NCI-H128 (cell line): ENCODE data around the gene ADAMTS13.

Source experiments
- DNase-seq: peaks from one replicate; lab custom pipeline; 2025; ENCODE audit not compliant: unreplicated experiment; lab: John Stamatoyannopoulos, UW

The ADAMTS13 gene

DNA sequence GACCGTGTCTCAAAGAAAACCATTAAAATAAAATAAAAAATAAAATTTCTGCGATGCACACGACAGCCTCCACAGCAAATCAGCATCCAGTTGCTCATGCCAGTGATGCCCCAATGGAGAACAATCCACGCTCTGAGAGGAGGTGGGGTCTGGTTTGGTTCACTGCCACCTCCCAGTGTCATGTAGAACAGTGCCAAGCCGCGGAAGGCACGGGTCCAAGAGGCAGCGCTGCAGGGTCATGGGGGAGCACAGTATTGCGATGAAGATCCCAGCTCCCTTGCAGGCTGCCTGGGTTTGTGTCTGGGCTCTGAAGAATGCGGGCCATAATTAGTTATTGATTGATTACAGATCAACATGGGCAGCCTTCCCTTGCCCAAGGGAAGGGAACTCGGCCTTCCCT is 31.5 kb downstream of the ADAMTS13 start:
- no peak for DNase-seq

DNA sequence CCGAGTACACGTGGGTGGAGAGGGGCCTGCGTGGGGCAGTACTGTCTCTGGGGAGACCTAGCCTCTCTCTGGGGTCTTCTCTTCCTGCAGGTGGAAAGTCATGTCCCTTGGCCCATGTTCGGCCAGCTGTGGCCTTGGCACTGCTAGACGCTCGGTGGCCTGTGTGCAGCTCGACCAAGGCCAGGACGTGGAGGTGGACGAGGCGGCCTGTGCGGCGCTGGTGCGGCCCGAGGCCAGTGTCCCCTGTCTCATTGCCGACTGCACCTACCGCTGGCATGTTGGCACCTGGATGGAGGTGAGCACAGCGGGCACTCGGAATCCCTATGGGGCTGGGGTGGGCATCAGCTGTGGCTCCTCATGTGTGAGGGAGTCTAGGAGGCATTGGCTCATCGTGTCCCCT is 32.2 kb downstream of the ADAMTS13 start:
- no peak for DNase-seq

DNA sequence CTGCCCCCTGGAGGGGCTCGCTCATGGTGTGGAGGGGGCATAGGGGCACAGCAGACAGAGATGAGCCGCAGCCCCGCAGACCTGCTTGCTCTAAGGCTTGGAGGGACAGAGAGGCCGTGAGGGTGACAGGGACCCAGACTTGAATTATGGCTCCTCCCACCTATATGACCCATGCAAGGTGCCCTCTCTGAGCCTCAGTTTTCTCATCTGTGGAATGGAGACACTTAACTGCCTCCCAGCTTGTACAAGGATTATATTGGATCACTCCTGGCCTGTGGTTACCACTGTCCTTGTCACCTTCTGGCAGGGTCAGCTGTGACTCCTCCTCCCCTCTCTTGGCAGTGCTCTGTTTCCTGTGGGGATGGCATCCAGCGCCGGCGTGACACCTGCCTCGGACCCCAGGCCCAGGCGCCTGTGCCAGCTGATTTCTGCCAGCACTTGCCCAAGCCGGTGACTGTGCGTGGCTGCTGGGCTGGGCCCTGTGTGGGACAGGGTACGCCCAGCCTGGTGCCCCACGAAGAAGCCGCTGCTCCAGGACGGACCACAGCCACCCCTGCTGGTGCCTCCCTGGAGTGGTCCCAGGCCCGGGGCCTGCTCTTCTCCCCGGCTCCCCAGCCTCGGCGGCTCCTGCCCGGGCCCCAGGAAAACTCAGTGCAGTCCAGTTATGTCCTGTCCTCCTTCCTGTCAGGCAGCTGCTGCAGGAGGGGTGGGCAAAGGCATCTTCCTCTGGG is 32.9 kb downstream of the ADAMTS13 start:
- DNase-seq: no peak

DNA sequence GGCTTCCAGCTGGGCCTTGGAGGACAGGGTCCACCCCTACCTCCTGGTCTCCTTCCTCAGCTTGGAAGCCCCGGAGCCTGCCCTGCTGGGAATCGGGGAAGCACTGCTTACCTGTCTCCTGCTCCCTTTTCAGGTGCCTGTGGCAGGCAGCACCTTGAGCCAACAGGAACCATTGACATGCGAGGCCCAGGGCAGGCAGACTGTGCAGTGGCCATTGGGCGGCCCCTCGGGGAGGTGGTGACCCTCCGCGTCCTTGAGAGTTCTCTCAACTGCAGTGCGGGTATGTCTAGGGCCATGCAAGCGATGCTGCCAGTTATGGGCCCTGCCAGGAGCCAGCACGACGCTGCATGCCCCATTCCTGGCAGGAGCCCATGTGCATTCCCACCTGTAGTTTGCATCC is 33.8 kb downstream of the ADAMTS13 start:
- no peak for DNase-seq

DNA sequence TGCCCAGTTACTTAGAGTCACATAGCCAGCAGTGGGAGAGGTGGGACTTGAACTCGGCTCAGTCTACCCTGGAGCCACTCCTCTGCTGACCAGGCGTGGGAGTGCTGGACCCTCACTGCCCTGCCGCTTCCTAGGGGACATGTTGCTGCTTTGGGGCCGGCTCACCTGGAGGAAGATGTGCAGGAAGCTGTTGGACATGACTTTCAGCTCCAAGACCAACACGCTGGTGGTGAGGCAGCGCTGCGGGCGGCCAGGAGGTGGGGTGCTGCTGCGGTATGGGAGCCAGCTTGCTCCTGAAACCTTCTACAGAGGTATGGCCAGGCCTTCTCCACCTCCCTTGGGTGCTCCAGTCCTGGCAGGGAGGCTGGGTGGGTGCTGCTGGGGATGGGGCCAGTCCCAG is 34.2 kb downstream of the ADAMTS13 start:
- no peak for DNase-seq

DNA sequence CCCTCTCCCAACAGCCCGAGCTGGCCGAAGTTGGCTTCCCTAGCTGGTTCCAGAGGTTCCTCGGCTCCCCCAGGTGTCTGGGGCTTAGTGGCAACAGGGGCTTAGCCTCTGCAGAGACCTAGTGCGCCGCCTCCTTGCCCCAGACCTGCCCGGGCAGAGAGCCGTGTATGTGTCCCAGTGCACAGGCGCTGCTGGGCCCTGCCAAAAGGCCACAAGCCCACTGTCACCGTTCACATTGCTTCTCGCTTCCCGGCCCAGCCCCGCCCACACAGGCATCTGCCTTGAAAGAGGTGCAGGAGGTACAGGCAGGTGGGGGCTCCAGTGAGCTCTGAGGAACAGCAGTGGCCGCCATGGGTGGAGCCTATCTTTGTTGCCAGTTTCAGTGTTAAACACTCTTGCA is 35.1 kb downstream of the ADAMTS13 start:
- DNase-seq: no peak

DNA sequence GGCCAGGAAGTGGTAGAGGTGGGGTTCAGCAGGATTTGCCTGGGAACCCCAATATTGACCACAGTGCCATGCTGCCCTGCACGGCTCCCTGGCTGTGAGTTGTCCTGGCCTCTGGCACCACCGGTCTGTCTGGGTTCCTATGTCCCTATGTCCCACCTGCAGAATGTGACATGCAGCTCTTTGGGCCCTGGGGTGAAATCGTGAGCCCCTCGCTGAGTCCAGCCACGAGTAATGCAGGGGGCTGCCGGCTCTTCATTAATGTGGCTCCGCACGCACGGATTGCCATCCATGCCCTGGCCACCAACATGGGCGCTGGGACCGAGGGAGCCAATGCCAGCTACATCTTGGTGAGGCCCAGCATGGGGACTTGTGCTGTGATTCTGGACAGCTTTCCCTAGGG is 35.6 kb downstream of the ADAMTS13 start:
- no peak for DNase-seq

DNA sequence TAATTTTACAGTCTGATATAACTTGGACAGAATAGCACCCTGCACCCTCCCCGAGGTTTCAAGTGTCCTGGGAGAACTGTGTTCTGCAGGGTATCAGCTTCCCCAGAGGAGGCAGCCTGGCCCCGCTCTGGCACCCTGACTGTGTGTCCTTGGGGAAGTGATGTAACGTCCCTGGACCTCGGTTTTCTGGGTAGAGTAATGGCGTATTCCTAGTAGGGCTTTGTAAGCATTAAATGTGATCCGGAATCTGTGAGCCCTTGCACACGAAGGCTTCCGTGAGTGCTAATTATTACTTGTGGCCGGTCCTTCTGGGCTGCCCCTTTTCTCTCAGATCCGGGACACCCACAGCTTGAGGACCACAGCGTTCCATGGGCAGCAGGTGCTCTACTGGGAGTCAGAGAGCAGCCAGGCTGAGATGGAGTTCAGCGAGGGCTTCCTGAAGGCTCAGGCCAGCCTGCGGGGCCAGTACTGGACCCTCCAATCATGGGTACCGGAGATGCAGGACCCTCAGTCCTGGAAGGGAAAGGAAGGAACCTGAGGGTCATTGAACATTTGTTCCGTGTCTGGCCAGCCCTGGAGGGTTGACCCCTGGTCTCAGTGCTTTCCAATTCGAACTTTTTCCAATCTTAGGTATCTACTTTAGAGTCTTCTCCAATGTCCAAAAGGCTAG is 36.6 kb downstream of the ADAMTS13 start:
- DNase-seq: no peak

DNA sequence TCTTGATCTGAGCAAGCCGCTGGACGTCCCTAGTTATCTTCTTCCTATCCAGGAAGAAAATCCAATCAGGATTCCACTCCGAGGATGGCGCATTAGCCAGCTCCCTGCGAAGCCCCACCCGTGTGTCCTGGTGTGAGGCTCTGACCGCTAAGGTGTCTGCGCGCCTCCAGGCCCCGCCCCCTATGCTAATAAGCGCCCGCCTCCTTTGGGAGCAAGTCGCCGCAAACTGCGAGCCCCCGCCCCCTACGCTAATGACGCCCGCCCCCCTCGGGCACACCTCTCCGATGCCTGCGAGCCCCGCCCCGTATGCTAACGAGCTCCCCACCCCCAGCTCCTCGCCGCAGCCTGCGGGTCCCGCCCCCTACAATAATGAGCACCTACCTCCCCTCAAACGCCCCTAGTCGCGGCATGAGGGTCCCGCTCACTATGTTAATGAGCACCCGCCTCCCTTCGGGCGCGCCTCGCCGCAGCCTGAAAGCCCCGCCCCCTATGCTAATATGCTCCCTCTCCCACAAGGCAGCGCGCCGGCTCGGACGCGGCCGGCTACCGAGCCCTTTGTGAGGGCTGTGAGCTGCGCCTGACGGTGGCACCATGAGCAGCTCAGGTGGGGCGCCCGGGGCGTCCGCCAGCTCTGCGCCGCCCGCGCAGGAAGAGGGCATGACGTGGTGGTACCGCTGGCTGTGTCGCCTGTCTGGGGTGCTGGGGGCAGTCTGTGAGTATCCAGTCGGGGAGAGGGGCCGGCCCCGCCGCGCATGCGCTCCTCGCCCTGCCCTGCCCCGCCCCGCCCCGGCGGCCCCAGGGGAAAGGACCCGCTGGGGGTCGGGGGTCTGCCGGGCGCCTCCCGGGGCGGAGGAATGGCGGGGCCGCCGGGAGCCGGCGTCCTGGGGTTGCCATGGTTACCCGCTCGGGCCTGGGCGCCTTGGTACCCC is 37.6 kb downstream of the ADAMTS13 start, which contains the start of gene CACFD1:
CACFD1 (plus strand) TSS at position 503 of the 929 bp plus-strand sequence; CDS start at position 592, 89 bp downstream.
- peak; percentile 98 for DNase-seq

DNA sequence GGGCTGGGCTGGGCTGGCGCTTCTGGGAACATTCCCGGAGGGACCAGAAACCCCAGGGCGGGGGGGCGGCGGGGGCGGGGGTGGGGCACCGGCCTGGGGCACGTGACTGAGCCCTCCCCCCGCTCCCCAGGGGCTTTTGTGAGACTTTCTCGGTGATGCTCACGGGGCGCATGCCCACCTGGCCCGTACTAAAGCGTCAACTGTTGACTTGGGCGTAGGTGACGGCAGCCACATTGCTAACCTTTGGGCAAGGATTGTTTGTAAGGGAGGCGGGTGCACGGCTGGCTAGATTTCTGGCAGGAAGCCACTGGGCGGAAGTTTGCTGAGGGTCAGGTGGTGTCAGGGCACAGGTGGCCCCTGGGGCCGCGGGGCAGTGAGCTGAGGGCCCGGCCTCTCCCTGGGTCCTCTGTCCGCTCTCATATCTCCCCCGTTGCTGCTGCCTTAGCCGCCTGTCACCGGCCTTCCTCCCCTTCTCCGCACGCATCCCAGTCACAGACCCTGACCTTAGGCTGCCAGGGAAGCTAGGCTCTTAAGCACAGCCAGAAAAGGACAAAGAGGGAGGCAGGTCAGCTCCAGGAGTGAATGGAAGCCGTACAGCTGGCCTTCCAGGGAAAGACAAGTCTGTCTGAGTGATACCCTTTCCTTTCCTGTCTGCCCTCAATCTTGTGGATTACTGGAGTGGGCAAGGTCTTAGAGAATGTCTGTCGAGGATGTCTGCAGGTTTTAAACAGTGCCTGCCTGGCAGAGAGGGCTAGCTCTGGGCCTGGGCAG is 38.4 kb downstream of the ADAMTS13 start:
- peak; percentile 37 for DNase-seq

DNA sequence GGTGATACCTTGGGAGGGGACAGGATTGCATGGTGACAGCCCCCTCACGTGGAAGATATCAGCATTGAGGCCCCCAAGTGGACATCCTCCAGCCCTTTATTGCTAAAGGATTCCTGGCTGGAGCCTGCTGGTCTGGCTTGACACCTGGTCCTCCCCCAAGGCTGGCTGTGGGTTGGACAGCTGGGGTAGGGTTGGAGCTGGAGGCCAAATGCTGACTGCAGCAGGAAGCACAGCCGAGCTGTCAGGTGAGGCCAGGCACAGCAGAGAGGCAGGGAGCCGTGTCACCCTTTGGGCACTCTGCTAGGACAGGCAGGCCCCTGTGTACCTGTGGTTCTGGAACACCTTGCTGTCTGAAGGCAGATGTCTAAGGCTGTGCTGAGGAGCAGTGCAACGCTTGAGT is 39.8 kb downstream of the ADAMTS13 start:
- DNase-seq: no peak

DNA sequence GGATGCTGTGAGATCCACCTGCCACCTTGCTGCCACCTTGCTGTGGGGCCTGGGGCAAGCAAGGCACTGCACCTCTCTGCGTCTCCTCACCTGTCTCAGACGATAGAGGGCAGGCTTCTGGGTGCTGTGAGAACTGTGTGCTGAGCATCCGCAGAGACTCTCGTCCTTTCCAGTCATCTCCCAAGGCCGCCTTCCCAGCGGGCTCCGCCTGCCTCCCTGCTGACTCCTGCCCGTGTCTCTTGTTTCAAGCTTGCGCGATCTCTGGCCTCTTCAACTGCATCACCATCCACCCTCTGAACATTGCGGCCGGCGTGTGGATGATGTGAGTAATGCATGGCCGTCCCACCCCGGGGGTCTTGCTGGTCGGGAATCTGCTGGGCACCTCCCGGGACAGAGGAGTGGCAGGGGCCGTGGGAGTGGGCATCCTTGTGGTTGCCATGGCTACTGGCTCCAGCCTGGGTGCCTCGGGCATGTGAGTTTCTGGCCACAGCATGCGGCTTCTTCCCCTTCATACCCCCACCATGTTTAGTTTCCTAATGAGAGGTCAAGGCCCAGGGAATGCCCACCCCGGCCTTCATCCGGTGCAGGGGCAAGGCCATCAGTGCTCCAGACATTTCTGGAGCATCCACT is 41.2 kb downstream of the ADAMTS13 start:
- DNase-seq: no peak

DNA sequence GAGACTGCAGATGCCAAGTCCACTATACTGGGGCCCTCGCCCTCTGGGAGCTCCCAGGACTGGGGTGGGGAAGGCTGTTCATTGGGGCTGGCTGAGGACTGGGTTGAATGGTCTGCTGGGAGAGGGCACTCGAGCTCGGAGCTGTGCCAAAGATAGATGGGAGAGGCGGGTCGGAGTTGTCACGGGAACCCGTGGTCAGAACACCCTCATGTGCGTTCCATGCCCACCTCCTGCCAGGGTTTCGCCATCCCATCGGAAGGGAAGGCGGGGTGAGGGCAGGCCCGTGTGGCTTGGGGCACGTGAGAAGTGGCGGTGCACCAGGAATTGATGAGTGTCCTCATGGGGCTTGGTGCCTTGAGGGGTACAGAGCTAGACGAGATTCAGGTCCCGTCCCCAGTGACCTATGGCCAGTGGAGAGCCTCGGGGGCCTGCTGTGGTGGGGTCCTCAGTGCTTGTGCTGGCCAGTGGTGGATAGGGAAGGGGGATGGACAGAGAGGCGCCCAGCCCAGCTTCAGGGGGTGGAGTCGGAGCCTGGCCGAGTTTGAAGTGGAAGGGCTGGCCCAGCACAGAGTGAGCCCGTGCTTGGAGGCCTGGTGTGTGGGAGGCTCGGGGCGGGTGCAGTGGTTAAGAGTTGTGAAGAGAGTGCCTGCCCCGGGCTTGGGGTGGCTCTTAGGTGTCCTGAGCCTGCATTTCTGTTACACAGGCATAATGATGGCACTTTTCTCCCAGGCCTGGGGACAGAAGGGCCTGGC is 41.9 kb downstream of the ADAMTS13 start:
- no peak for DNase-seq

DNA sequence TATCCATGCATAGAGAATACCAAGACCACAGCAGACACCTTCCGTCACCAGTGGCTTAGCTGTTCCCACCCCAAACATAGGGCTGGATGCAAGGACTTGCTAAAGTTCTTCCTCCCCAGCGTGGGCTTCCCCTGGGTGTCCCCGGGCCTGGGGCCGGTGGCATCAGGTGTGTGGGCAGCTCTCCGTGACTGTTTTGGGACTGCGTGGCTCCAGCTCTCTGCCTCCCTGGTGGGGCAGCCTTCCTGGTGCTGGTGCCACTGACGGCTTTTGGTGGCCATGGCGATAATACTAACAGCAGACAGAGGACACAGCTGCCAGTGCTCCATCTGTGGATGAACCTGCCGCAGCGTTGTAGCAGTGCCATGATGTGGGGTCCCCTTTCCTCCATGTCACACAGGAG is 42.5 kb downstream of the ADAMTS13 start:
- no peak for DNase-seq

DNA sequence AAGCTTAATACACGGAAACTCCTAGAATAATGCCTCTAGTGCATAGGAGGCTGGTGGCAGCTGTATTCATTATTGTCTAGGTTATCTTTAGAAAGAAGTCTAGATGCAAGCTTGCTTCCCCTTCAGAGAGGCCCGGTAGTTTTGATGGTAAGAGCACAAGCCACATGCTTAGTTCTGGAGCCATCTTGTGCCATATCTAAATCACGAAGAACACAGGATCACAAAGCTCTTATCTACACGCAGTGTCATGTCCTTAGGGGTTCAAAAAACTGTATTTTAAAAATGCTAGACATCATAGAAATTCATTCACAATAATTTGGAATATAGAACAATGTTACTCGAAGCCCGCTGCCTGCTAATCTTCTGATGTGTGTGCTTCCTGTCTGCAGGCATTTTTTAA is 43.8 kb downstream of the ADAMTS13 start:
- DNase-seq: no peak

DNA sequence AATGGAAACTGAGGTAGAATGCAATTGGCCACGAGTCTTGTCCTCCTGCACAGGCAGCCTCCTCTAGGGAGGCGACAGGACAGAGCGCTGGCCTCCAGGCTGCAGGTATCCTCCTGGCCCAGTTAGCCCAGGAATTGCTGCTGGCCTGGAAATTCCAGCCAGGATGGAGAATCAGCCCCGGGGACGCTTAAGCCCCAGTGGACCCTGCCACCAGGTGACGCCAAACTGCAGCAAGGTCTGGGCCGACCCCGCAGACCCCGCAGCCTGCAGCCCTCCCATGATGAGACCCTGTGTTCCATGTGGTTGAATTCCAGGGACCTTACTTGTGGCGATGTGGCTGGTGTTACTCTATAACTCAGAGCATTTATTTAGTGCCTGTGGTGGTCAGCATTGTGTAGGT is 44.9 kb downstream of the ADAMTS13 start:
- DNase-seq: no peak

DNA sequence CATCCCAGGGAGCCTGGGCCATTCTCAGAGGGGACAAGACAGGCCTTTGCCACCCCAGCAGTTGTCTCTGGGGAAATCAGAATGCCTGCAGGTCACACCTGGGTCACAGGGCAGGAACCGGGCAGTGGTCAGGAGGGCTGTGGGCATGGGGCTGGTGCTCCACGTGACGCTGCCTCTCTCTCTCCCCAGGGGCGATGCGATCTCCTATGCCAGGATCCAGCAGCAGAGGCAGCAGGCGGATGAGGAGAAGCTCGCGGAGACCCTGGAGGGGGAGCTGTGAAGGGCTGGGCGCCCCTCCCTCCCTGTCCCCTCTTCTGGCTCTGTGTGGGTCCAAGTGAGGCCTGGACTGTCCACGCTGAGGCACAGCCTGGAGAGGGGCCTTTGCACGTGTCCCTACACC is 46.2 kb downstream of the ADAMTS13 start:
- DNase-seq: no peak

DNA sequence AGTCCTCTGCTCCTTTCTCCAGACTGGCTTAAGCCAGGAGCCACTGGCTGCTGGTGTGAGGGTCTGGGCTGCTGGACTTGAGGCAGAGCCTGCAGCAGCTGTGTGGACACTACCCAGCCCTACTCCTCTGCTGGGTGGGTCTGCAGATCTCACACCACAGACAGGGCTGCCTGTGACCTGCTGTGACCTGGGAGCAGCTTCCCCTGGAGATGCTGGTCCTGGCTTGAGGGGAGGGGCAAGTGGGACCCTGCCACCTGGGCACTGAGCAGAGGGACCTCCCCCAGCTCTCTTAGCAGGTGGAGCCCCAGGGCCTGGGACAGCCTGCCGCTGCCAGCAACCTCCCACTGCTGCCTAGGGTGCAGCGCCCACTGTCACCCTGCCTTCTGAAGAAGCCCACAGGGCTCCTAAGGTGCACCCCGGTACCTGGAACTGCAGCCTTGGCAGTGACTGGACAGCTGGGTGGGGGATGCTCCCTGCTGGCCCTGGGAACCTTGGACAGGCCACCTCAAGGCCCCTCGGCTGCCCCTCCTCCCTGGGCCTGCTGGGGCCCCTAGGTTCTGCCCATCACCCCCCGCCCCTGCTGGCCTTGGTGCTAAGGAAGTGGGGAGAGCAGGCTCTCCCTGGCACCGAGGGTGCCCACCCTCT is 46.7 kb downstream of the ADAMTS13 start:
- DNase-seq: no peak

DNA sequence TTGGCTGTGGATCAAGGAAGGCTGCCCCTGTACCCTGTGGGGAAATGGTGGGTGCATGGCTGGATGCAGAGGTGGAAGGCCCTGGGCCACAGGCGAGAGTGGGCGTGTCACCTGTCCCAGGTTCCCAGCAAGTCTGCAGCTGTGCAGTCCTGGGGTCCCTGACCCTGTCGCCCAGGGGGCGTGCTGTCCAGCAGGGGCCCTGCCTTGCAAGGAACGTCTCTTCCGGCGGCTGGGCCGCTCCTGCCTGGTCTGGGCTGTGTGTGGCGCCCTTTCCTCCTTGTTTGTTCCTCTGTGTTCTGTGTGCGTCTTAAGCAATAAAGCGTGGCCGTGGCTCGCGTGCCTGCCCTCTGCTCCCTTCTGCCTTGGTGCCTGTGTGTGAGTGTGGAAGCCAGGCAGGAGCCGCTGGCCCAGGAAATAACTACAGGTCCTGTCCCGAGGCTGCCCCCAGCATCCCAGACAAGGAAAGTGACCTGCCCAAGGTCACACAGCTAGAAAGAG is 48.3 kb downstream of the ADAMTS13 start:
- no peak for DNase-seq
